Lower leg skin (tissue), 4 donors: ENCODE measurements around the gene SAPCD1. TPM values are rescaled to one million over a fixed set of nuclear protein-coding genes. Genes with fewer than 3 reads are reported as not detected.
"Not testable (repeated sequence)": the region's sequence is repeated elsewhere in the genome, so short reads cannot be mapped to it uniquely, and the experiment has no call there.

ENCODE experiments used
- DNase-seq, 2 donors: peaks; one replicate each; pipeline ENCODE4 v3.0.0-alpha.2; 2019; ENCODE audit warnings: low spot score in 2 of 2
- H3K4me3 ChIP-seq: fragments of 200-600 bp; sonication (generic); 2 replicates; pipeline ENCODE4 v1.5.1; 2017; ENCODE audit warnings: mild to moderate bottlenecking, low read depth; ENCODE audit not compliant: poor library complexity, severe bottlenecking
- POLR2A ChIP-seq, 2 donors: fragments of 450-650 bp; IDR thresholded peaks; one replicate each; pipeline ENCODE4 v1.6.1; 2016 to 2017; ENCODE audit warnings: antibody characterized with exemption in 2 of 2, mild to moderate bottlenecking in 1 of 2, moderate library complexity in 1 of 2
- WGBS, 2 donors: methylation state at CpG; one replicate each; pipeline ENCODE4 v1.1.5; 2018; 5-methylcytosine and 5-hydroxymethylcytosine counted together
- intact Hi-C: fragments of 100-400 bp; cut with DNase I; formaldehyde crosslinking; loops from one replicate; pipeline ENCODE4 v1.15.0; 2023; ENCODE audit warnings: low total_unique reads
- total RNA-seq, 4 donors: library from RNA; depleted of rRNA; stranded (reverse); fragments of >200 nt; gene quantifications; one replicate each; pipeline ENCODE4 v1.1.0, GENCODE V29; 2016
- TF ChIP-seq, protein P1 (sequence below), 3 donors: fragments of 450-650 bp; IDR thresholded peaks; one replicate each; pipeline ENCODE4 v1.5.1; 2016; ENCODE audit warnings: antibody characterized with exemption in 3 of 3, mild to moderate bottlenecking in 3 of 3, moderate library complexity in 2 of 3

The SAPCD1 gene
- total RNA-seq, 4 donors from 2014 or later, result 25.3 to 80.6 (median 55.3) TPM

GRCh38 chr6:31797588-31797987, 35.1 kb downstream of the SAPCD1 start:
- H3K4me3 ChIP-seq, result no peak overlapping the region
- TF ChIP-seq, protein P1, sequence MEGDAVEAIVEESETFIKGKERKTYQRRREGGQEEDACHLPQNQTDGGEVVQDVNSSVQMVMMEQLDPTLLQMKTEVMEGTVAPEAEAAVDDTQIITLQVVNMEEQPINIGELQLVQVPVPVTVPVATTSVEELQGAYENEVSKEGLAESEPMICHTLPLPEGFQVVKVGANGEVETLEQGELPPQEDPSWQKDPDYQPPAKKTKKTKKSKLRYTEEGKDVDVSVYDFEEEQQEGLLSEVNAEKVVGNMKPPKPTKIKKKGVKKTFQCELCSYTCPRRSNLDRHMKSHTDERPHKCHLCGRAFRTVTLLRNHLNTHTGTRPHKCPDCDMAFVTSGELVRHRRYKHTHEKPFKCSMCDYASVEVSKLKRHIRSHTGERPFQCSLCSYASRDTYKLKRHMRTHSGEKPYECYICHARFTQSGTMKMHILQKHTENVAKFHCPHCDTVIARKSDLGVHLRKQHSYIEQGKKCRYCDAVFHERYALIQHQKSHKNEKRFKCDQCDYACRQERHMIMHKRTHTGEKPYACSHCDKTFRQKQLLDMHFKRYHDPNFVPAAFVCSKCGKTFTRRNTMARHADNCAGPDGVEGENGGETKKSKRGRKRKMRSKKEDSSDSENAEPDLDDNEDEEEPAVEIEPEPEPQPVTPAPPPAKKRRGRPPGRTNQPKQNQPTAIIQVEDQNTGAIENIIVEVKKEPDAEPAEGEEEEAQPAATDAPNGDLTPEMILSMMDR (IDR thresholded peaks at IDR 0.05), result no peak
- no peak for TF ChIP-seq POLR2A (IDR thresholded peaks at IDR 0.05)
- no peak for DNase-seq
- intact Hi-C loops, result no loop called here
- WGBS, 2 donors, result 49 to 63% methylated on average over 5 of the region's 5 CpGs

DNA sequence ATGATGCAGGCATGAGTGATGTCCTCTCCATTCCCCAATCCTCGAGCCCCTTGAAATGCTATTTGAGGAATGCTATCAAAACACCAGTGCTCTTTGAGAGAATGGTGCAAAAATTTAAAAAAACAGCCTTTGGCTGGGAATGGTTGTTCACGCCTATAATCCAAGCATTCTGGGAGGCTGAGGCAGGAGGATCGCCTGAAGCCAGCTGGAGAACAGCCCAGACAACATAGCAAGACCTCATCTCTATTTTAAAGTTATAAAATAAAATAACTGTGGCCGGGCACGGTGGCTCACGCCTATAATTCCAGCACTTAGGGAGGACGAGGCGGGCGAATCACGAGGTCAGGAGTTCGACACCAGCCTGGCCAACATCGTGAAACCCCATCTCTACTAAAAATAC, 37.3 kb downstream of the SAPCD1 start:
- H3K4me3 ChIP-seq, result no peak overlapping the region
- TF ChIP-seq, protein P1 (IDR thresholded peaks at IDR 0.05), result no peak
- no peak for TF ChIP-seq POLR2A (IDR thresholded peaks at IDR 0.05)
- DNase-seq, result no peak
- intact Hi-C loops, result no loop called here
- 76 to 79% methylated on average over 12 of the region's 12 CpGs for WGBS, 2 donors

DNA sequence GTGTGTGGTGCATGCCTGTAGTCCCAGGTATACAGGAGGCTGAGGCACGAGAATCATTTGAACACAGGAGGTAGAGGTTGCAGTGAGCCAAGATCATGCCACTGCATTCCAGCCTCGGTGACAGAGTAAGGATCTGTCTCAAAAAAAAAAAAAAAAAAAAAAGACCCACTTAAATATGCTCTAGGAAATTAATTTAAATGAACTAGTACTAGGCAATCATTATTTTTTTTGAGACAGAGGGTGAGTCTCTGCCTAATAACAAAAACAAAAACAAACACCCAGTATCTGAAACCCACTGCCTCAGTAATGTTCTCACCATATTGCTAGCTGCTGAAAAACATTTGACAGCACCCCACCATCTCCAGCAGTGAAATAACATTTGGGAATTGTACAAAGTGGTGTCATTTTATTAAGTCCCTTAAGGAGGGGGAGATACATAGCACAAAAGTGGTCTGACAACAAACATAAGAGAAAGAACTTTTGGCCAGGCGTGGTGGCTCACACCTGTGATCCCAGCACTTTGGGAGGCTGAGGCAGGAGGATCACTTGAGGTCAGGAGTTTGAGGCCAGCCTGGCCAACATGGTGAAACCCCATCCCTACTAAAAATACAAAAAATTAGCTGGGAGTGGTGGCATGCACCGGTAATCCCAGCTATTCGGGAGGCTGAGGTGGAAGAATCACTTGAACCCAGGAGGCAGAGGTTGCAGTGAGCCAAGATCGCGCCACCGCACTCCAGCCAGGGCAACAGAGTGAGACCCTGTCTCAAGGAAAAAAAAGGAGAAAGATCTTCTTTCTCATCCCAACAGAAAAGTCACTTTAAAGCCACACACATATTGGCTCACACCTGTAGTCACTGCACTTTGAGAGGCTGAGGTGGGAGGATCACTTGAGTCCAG, 38.8 kb downstream of the SAPCD1 start:
- not testable (repeated sequence) for H3K4me3 ChIP-seq

DNA sequence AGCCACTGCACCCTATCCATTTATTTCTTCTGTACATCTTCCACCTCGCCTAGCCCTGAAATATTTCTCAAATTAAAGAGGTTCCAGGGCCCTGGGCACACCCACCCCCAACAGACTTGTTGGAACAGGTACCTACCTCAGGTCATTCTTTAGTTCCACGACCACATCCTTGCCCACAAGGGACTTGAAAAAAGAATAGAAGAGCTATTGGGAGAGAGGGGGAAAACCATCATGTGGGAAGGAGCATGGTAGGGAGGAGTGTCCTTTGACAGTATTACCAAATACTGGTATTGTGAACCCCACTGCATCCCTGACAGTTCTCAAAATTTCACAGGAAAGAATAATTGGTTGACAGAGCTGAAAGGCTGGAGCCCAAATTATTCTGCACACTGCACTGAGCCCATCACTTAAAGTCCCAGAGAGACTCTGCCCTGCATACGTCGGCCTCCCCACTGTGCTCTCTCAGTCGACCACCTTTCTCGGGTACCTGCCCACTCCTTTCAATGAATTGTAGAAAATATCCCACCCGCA, 43.5 kb downstream of the SAPCD1 start:
- TF ChIP-seq, protein P1 (IDR thresholded peaks at IDR 0.05), result no peak
- H3K4me3 ChIP-seq, result peak overlapping the region; percentile 60
- WGBS, 2 donors, result 9 to 11% methylated on average over 7 of the region's 7 CpGs
- DNase-seq, result no peak
- intact Hi-C loops, result no loop called here

More for the DNA sequence above, 38.8 kb downstream of the SAPCD1 start:
- DNase-seq, intact Hi-C loops: not testable (repeated sequence)
- WGBS, 2 donors, result 91 to 92% methylated on average over 8 of the region's 8 CpGs

- TF ChIP-seq, protein P1 (IDR thresholded peaks at IDR 0.05), result peak in 1 of 3 donors; percentile 39
- peak in 1 of 2 donors; percentile 30 for TF ChIP-seq POLR2A (IDR thresholded peaks at IDR 0.05)
- WGBS, 2 donors, result 0% methylated on average over 35 to 51 of the region's 51 CpGs
- DNase-seq, result peak; percentile 97 to 99
- intact Hi-C loops, result no loop called here
- peak within 1 kb of the TSS; percentile 60 for H3K4me3 ChIP-seq
These were observed 44.2 kb downstream of the SAPCD1 start, which contains the start of gene LSM2 for GRCh38 chr6:31806470-31807272. Gene LSM2, minus strand, starts transcription at chr6:31806966. Its CDS starts 209 bp downstream, at chr6:31806757.

GRCh38 chr6:31808599-31808998, 46.1 kb downstream of the SAPCD1 start:
- H3K4me3 ChIP-seq, DNase-seq, intact Hi-C loops: not testable (repeated sequence)
- 90 to 93% methylated on average over 10 of the region's 10 CpGs for WGBS, 2 donors
